Measurements from ENCODE around the gene HDAC4. TPM values are rescaled to one million over a fixed set of nuclear protein-coding genes. Genes with fewer than 3 reads are reported as not detected.
A peak's percentile ranks its signal among the peaks of the same experiment; 100 is the strongest.

Gene HDAC4
- total and polyA plus RNA-seq, 10 of the 15 experiments (the other 5 are each of a cell fraction or from before 2014, with no cell fraction given) = 0.22 to 15.7 (median 4.8) TPM

DNA sequence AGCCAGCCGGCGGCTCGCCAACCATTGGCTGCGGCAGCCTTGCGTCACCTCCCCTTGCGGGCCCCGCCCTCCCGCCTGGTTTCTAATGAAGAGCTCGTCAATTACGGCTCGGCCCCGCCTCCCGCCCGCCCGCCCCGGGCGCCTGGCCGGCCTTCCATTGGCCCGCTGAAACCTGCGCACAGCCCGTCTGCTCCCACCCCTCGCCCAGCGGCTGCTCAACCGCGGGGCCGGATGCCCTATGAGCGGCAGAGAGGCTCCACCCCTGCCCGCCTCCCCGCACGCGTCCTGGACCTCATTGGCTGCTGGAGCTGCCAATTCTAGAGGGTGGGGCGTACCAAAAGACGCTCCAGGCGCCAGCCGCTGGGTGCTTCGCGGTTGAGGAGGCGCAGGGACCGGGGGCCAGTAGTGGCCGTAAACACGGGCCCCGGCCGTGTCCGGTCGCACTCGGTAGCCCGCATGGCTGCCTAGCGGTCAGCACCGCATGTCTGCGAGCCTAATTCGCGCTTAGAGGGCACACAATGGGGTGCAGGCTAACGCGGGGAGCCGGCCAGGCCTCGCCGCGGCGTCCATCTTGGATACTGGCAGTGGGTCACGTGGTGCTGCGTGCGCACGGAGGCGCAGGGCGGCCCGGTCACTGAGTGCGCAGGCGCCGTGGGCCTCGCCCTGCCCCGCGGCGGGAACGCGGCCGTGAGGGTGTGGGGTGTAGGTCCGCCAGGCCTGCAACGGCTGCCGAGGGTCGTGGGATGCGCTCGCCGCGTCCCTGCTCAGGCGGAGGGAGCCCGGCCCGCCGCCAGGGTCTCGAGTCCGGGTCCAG, 454 bp upstream of the HDAC4 start:
- RAD21 ChIA-PET (ENCODE audit: unreplicated experiment) = interaction anchor here (0.6 to 1.2 kb wide), 12 partner anchors 20 to 257 kb away, joined by 3 to 25 read pairs (median 4); no protein-coding TSS in a partner anchor
- intact Hi-C loops (cut with micrococcal nuclease; ENCODE audit: unreplicated experiment) (loop anchor here (1.0 to 5.0 kb wide), 2 partner anchors 20 to 134 kb away; no protein-coding TSS in a partner anchor), in situ Hi-C loops (cut with MboI) (no loop called here)
- peak; percentile 97 for ATAC-seq
- peak; percentile 99 for FAIRE-seq
- peak overlapping the region; percentile 86 for H3K4me2 ChIP-seq (ENCODE audit: control insufficient read depth, insufficient read depth)
- under 1% methylated on average over 76 of the region's 90 CpGs for WGBS (ENCODE audit: insufficient coverage, insufficient replicate concordance, low lambda C conversion rate, missing lambda C conversion rate)
- no TSS peak for BruUV-seq (replicated peaks)
- H3K27me3 ChIP-seq (replicated peaks in 1 of 2; ENCODE audit: control insufficient read depth in 2 of 2, insufficient read depth in 2 of 2, low read length in 1 of 2) = no peaks in the 10 kb centered on the region
- SMC1A ChIA-PET (ENCODE audit: uncharacterized antibody, unreplicated experiment) = interaction anchor here (0.8 to 1.0 kb wide), 3 partner anchors 21 to 108 kb away, joined by 3 to 6 read pairs (median 4); no protein-coding TSS in a partner anchor
- no peaks in the 10 kb centered on the region for H3K36me3 ChIP-seq (ENCODE audit: control insufficient read depth in 2 of 2, insufficient read depth in 2 of 2, low read length in 1 of 2)
- H3K4me3 ChIP-seq = peak overlapping the region; percentile 79
- POLR2A ChIA-PET = interaction anchor here (0.8 to 2.3 kb wide), 3 partner anchors 11 to 20 kb away, joined by 3 to 19 read pairs (median 3); no protein-coding TSS in a partner anchor
- H3K9ac ChIP-seq (ENCODE audit: control insufficient read depth, insufficient read depth, low read length) = peak overlapping the region; percentile 74
- no peaks in the 10 kb centered on the region for H3K9me3 ChIP-seq (replicated peaks; ENCODE audit: control insufficient read depth, insufficient read depth, low read length)
- DNase-seq (ENCODE audit: low read depth, low spot score) = peak; percentile 93
- H4K20me1 ChIP-seq (ENCODE audit: control insufficient read depth, insufficient read depth) = no peaks in the 10 kb centered on the region
- 0 out of 2 replicates have a peak, but pooled peaks cover 2% of the 10 kb centered on the region for H3K79me2 ChIP-seq (ENCODE audit: control insufficient read depth, insufficient read depth, low read length)
- H3K4me1 ChIP-seq (ENCODE audit: control insufficient read depth, insufficient read depth, low read length) = peaks cover 5% of the 10 kb centered on the region; the same call in 1 of the 2 replicates
- CTCF ChIA-PET = interaction anchor here (1.5 kb wide), 1 partner anchor 591 kb away, joined by 6 read pairs; no protein-coding TSS in a partner anchor
- H2AFZ ChIP-seq (ENCODE audit: control insufficient read depth, low read depth, low read length) = peak overlapping the region; percentile 99
- peak overlapping the region; percentile 96 for H3K27ac ChIP-seq (ENCODE audit: control insufficient read depth, insufficient read depth)
- TF ChIP-seq TCF12 (IDR thresholded peaks at IDR 0.05; ENCODE audit: low read depth, low read length) (0 out of 2 replicates have a peak, but pooled peaks have one; percentile 3), ATF2 (IDR thresholded peaks at IDR 0.05; ENCODE audit: low read length) (no peak), ZBED1 (IDR thresholded peaks at IDR 0.05; ENCODE audit: borderline replicate concordance) (no peak), ZSCAN29 (IDR thresholded peaks at IDR 0.05) (no peak), TBL1XR1 (IDR thresholded peaks at IDR 0.05; ENCODE audit: low read depth, low read length) (no peak), HCFC1 (IDR thresholded peaks at IDR 0.05; ENCODE audit: low read length) (peak; percentile 76), ZBTB33 (IDR thresholded peaks at IDR 0.05) (no peak), ASH2L (IDR thresholded peaks at IDR 0.05; ENCODE audit: borderline replicate concordance, low read depth) (peak; percentile 96; the same call in 1 of the 2 replicates), MXI1 (IDR thresholded peaks at IDR 0.05; ENCODE audit: low read depth, low read length) (peak; percentile 64; the same call in 1 of the 2 replicates), SP1 (IDR thresholded peaks at IDR 0.05; ENCODE audit: low read depth, low read length) (peak; percentile 86), NFXL1 (IDR thresholded peaks at IDR 0.05; ENCODE audit: borderline replicate concordance) (no peak), BACH1 (IDR thresholded peaks at IDR 0.05; ENCODE audit: borderline replicate concordance) (peak; percentile 91), REST (IDR thresholded peaks at IDR 0.05; ENCODE audit: low read depth, low read length) (no peak)
- TF ChIP-seq, protein P1, sequence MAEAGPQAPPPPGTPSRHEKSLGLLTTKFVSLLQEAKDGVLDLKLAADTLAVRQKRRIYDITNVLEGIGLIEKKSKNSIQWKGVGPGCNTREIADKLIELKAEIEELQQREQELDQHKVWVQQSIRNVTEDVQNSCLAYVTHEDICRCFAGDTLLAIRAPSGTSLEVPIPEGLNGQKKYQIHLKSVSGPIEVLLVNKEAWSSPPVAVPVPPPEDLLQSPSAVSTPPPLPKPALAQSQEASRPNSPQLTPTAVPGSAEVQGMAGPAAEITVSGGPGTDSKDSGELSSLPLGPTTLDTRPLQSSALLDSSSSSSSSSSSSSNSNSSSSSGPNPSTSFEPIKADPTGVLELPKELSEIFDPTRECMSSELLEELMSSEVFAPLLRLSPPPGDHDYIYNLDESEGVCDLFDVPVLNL (IDR thresholded peaks at IDR 0.05; ENCODE audit: low read depth, low read length) = peak; percentile 61

Data from GM12878 (cell line).